Pancreas (tissue), 10 donors: ENCODE data around the gene TEN1. TPM values are rescaled to one million over a fixed set of nuclear protein-coding genes. Genes with fewer than 3 reads are reported as not detected.
A peak's percentile ranks its signal among the peaks of the same experiment; 100 is the strongest.
"Not testable (repeated sequence)": the region's sequence is repeated elsewhere in the genome, so short reads cannot be mapped to it uniquely, and the experiment has no call there.

ENCODE experiments used
- ATAC-seq, 4 donors: fragments of 200-7000 bp; cut with Tn5 transposase; one replicate each; pipeline versions ENCODE4 v1.8.0 to v1.9.1; 2020; ENCODE audit warnings: mild to moderate bottlenecking in 4 of 4, moderate library complexity in 4 of 4
- DNase-seq, 6 donors: peaks; one replicate each; pipeline ENCODE4 v3.0.0-alpha.2; 2020
- FAIRE-seq: peaks from 2 replicates; lab custom pipeline; 2012; peaks lifted over from hg19 to GRCh38; lab: Jason Lieb, UNC
- H3K27ac ChIP-seq, 4 donors: fragments of 200-600 bp; sonication (generic); 1 replicate in 3 of 4; 2 replicates in 1 of 4; pipeline versions ENCODE4 v1.5.0 to v1.8.0; 2020
- H3K27me3 ChIP-seq, 4 donors: fragments of 200-600 bp; one replicate each; pipeline ENCODE4 v1.8.0; 2021
- H3K36me3 ChIP-seq, 3 donors: fragments of 200-600 bp; sonication (generic) in 1 of 3; one replicate each; pipeline versions ENCODE4 v1.5.0 to v1.8.0; 2020 to 2021
- H3K4me1 ChIP-seq, 3 donors: fragments of 200-600 bp; one replicate each; pipeline ENCODE4 v1.8.0; 2021
- H3K4me3 ChIP-seq, 4 donors: fragments of 200-600 bp; sonication (generic) in 2 of 4; one replicate each; pipeline versions ENCODE4 v1.5.0 to v1.8.0; 2020 to 2021
- H3K9me3 ChIP-seq, 4 donors: fragments of 200-600 bp; one replicate each; pipeline ENCODE4 v1.8.0; 2021
- WGBS, 2 donors: extraction: QIAGEN DNeasy Blood & Tissue Kit; methylation state at CpG; one replicate each; pipeline ENCODE4 v1.1.7; 2013; 5-methylcytosine and 5-hydroxymethylcytosine counted together
- intact Hi-C, 3 donors: fragments of 100-400 bp; cut with DNase I; formaldehyde crosslinking; loops; one replicate each; pipeline versions ENCODE4 v1.11.1 to v1.14.2; 2022
- polyA plus RNA-seq, 2 donors: library from polyadenylated mRNA; stranded (reverse); fragments of 200-250 nt; gene quantifications; one replicate each; pipeline ENCODE4 v1.2.3, GENCODE V29; 2013
- total RNA-seq, 6 donors: library from RNA; stranded (reverse); fragmentation: NEBNext Ultra II Directional in 4 of 6; extraction: Animal tissue kit (Norgen Biotek cat#: 25700) in 4 of 6; gene quantifications; one replicate each; pipeline versions ENCODE4 v1.2.1 to v1.2.4, GENCODE V29; 2021 to 2023
- TF ChIP-seq, protein P1 (sequence below), 4 donors: fragments of 200-600 bp; sonication (generic) in 3 of 4; IDR thresholded peaks; one replicate each; pipeline versions ENCODE4 v1.5.0 to v1.8.0; 2021; ENCODE audit warnings: antibody characterized with exemption in 4 of 4
- donor health status: healthy with polysubstance abuse.
- donor health status: DM: no; HTN: no; CAD: no; lungs with moderate emphysema.
- donor health status: DM: no; HTN: no; CAD: no.
- donor health status: control.
- donor health status: control.
- donor health status: Bipolar disorder and iron deficiency.
- donor health status: DM: yes; HTN: yes; CAD: no.
- donor health status: DM: no; HTN: no; CAD: no.
- donor health status: DM: no; HTN: no; CAD: no.
- donor health status: DM: yes; HTN: yes; CAD: no.

Gene TEN1
- total and polyA plus RNA-seq, 8 donors = 6.9 to 35.0 (median 12.7) TPM

DNA sequence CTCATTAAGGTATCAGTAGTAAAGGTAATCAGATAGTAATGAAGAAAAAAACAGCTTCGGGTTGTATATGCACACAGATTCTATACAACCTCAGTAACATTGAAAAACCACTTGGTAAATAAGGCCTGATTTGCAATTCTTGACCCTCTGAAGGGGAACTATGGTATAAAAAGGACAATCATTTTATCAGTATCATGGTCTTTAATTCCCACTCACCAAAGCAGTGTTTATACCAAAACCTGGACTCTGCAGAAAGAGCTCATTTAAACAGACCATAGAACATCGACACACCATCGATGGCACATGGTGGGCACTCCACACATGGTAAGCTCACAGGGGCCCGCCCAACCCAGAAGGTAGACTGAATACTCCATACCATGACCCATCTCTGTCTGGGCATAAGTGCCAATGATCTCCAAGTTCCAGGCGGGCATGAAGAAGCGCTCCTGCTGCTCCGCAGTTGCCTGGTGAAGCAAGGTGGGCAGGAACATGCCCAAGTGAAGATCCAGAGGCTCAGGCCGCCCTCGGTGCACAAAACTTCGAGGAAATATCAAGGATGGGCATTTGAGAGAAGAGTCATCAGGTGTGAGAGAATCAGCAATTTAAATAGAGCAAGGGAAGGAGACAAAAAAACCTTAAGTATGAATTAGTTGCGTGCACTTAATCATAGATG lies 19.1 kb upstream of the TEN1 start:
- FAIRE-seq = no peak
- ATAC-seq = peak in 2 of 4 donors; percentile 17 to 25
- DNase-seq = no peak
- TF ChIP-seq, protein P1, sequence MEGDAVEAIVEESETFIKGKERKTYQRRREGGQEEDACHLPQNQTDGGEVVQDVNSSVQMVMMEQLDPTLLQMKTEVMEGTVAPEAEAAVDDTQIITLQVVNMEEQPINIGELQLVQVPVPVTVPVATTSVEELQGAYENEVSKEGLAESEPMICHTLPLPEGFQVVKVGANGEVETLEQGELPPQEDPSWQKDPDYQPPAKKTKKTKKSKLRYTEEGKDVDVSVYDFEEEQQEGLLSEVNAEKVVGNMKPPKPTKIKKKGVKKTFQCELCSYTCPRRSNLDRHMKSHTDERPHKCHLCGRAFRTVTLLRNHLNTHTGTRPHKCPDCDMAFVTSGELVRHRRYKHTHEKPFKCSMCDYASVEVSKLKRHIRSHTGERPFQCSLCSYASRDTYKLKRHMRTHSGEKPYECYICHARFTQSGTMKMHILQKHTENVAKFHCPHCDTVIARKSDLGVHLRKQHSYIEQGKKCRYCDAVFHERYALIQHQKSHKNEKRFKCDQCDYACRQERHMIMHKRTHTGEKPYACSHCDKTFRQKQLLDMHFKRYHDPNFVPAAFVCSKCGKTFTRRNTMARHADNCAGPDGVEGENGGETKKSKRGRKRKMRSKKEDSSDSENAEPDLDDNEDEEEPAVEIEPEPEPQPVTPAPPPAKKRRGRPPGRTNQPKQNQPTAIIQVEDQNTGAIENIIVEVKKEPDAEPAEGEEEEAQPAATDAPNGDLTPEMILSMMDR (IDR thresholded peaks at IDR 0.05) = no peak
- Histone ChIP-seq H3K4me3 (no peak overlapping the region), H3K36me3 (peaks cover 0 to 17% (median 2%) of the 10 kb centered on the region in 3 donors), H3K9me3 (no peaks in the 10 kb centered on the region), H3K4me1 (peaks cover 8 to 25% (median 23%) of the 10 kb centered on the region in 3 donors), H3K27me3 (no peaks in the 10 kb centered on the region), H3K27ac (peak overlapping the region in 2 of 4 donors; percentile 20 to 53)
- intact Hi-C loops = no loop called here
- 78 to 79% methylated on average over 11 of the region's 11 CpGs for WGBS, 2 donors

DNA sequence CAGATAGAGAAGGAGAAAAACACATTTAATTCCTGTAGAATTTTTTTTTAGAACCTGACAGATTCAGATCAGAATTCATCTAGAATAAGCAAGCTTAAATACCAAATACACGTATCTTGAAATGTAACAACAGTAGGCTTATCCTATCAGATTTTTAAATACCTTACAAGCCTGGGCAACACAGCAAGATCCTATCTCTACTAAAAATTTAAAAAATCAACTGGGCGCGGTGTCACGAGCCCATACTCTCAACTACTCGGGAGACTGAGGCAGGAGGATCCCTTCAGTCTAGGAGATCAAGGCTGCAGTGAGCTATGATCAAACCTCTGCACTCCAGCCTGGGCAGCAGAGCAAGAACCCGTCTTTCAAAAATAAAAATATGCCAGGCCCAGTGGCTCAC lies 13.6 kb upstream of the TEN1 start:
- H3K4me1 ChIP-seq = peaks cover 3 to 9% (median 9%) of the 10 kb centered on the region in 3 donors
- no peak overlapping the region for H3K27ac ChIP-seq
- FAIRE-seq = no peak
- H3K9me3 ChIP-seq = no peaks in the 10 kb centered on the region
- intact Hi-C loops = no loop called here
- no peak for DNase-seq
- H3K4me3 ChIP-seq = no peak overlapping the region
- H3K27me3 ChIP-seq = no peaks in the 10 kb centered on the region
- TF ChIP-seq, protein P1 (IDR thresholded peaks at IDR 0.05) = no peak
- WGBS, 2 donors = 89 to 91% methylated on average over 6 of the region's 6 CpGs
- ATAC-seq = no peak
- H3K36me3 ChIP-seq = peaks cover 0 to 4% (median 0%) of the 10 kb centered on the region in 3 donors

GRCh38 chr17:75969044-75969443 lies 10.0 kb upstream of the TEN1 start:
- DNase-seq = peak in 1 of 6 donors; percentile 7
- H3K36me3 ChIP-seq, ATAC-seq, FAIRE-seq, H3K9me3 ChIP-seq, H3K27me3 ChIP-seq, H3K27ac ChIP-seq, intact Hi-C loops, H3K4me3 ChIP-seq: not testable (repeated sequence)
- H3K4me1 ChIP-seq = peaks cover 11 to 22% (median 15%) of the 10 kb centered on the region in 3 donors
- WGBS, 2 donors = 87 to 92% methylated on average over 10 of the region's 10 CpGs

GRCh38 chr17:75970011-75970523 lies 9.0 kb upstream of the TEN1 start:
- TF ChIP-seq, protein P1 (IDR thresholded peaks at IDR 0.05) = no peak
- Histone ChIP-seq H3K27me3 (no peaks in the 10 kb centered on the region), H3K27ac (peak overlapping the region in 3 of 4 donors; percentile 28 to 47 (median 32)), H3K9me3 (no peaks in the 10 kb centered on the region), H3K36me3 (peaks cover 0 to 4% (median 0%) of the 10 kb centered on the region in 3 donors), H3K4me1 (peaks cover 16 to 27% (median 20%) of the 10 kb centered on the region in 3 donors), H3K4me3 (no peak overlapping the region)
- DNase-seq = peak in 1 of 6 donors; percentile 24
- intact Hi-C loops = no loop called here
- WGBS, 2 donors = 25 to 28% methylated on average over 4 of the region's 4 CpGs
- FAIRE-seq = no peak
- ATAC-seq = peak; percentile 46 to 77 (median 68)

GRCh38 chr17:75970626-75971025 lies 8.4 kb upstream of the TEN1 start:
- WGBS, 2 donors = 47 to 49% methylated on average over 7 of the region's 7 CpGs
- FAIRE-seq = no peak

DNA sequence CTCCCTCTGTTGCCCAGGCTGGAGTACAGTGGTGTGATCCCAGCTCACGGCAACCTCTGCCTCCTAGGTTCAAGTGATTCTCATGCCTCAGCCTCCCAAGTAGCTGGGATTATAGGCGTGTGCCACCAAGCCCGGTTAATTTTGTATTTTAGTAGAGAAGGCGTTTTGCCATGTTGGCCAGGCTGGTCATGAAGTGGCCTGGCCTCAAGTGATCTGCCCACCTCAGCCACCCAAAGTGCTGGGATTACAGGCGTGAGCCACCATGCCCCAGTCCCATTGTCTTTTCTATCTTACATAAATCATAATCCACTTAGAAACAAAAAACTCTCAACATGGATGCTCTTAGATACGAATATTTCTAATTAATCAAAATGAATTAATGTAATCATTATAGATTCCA lies 3.9 kb upstream of the TEN1 start:
- peak in 1 of 6 donors; percentile 16 for DNase-seq
- 88 to 89% methylated on average over 6 of the region's 6 CpGs for WGBS, 2 donors
- H3K27ac ChIP-seq = peak overlapping the region in 2 of 4 donors; percentile 68 to 77
- H3K27me3 ChIP-seq, intact Hi-C loops, H3K9me3 ChIP-seq, H3K36me3 ChIP-seq, FAIRE-seq, ATAC-seq: not testable (repeated sequence)
- H3K4me1 ChIP-seq = peaks cover 28 to 41% (median 41%) of the 10 kb centered on the region in 3 donors
- peak overlapping the region in 2 of 4 donors; percentile 16 to 63 for H3K4me3 ChIP-seq

More at GRCh38 chr17:75970626-75971025, 8.4 kb upstream of the TEN1 start:
- Histone ChIP-seq H3K9me3 (no peaks in the 10 kb centered on the region), H3K4me1 (peaks cover 21 to 33% (median 25%) of the 10 kb centered on the region in 3 donors), H3K27me3 (no peaks in the 10 kb centered on the region), H3K27ac (peak overlapping the region in 3 of 4 donors; percentile 28 to 47 (median 32)), H3K36me3 (peaks cover 0 to 4% (median 0%) of the 10 kb centered on the region in 3 donors), H3K4me3 (no peak overlapping the region)
- no peak for DNase-seq
- intact Hi-C loops = no loop called here
- TF ChIP-seq, protein P1 (IDR thresholded peaks at IDR 0.05) = no peak
- ATAC-seq = peak in 2 of 4 donors; percentile 12 to 24
